IPS DF 19.7 (cell line): ENCODE measurements around the gene MAP3K13.

Source experiments
- DNase-seq: peaks from one replicate; pipeline ENCODE4 v3.0.0-alpha.2; 2013; ENCODE audit warnings: low read depth, low spot score

The MAP3K13 gene

GRCh38 chr3:185362850-185363661 is at the start of gene MAP3K13:
Gene MAP3K13 (plus strand): TSS chr3:185363136. CDS start chr3:185428582, 65,446 bp downstream.
- DNase-seq: peak; percentile 79

- DNase-seq: no peak
These were observed 49.2 kb upstream of the MAP3K13 start for GRCh38 chr3:185313693-185314246.

- DNase-seq: no peak
These were observed 46.1 kb upstream of the MAP3K13 start for GRCh38 chr3:185316740-185317412.

- no peak for DNase-seq
These were observed 45.3 kb upstream of the MAP3K13 start for GRCh38 chr3:185317674-185318073.

- no peak for DNase-seq
These were observed 44.8 kb upstream of the MAP3K13 start for GRCh38 chr3:185318141-185318540.

- no peak for DNase-seq
These were observed 43.1 kb upstream of the MAP3K13 start for GRCh38 chr3:185319801-185320200.

GRCh38 chr3:185320949-185321348 is 42.0 kb upstream of the MAP3K13 start:
- DNase-seq: no peak

GRCh38 chr3:185322101-185322719 is 40.7 kb upstream of the MAP3K13 start:
- DNase-seq: no peak

GRCh38 chr3:185325946-185326791 is 36.8 kb upstream of the MAP3K13 start:
- DNase-seq: no peak

- no peak for DNase-seq
These were observed 35.9 kb upstream of the MAP3K13 start for GRCh38 chr3:185327062-185327461.

- no peak for DNase-seq
These were observed 34.5 kb upstream of the MAP3K13 start for GRCh38 chr3:185328324-185329004.

GRCh38 chr3:185330238-185330637 is 32.7 kb upstream of the MAP3K13 start:
- DNase-seq: no peak

- DNase-seq: no peak
These were observed 32.3 kb upstream of the MAP3K13 start for GRCh38 chr3:185330644-185331043.

GRCh38 chr3:185332026-185332735 is 30.8 kb upstream of the MAP3K13 start:
- no peak for DNase-seq

- DNase-seq: no peak
These were observed 27.1 kb upstream of the MAP3K13 start for GRCh38 chr3:185335799-185336198.

- no peak for DNase-seq
These were observed 25.6 kb upstream of the MAP3K13 start for GRCh38 chr3:185337231-185337816.

- no peak for DNase-seq
These were observed 23.0 kb upstream of the MAP3K13 start for GRCh38 chr3:185339945-185340344.

GRCh38 chr3:185340751-185341150 is 22.2 kb upstream of the MAP3K13 start:
- DNase-seq: no peak

GRCh38 chr3:185341616-185342458 is 21.1 kb upstream of the MAP3K13 start:
- DNase-seq: no peak
